ENCODE results near the gene SCN5A. TPM values are rescaled to one million over a fixed set of nuclear protein-coding genes. Genes with fewer than 3 reads are reported as not detected.

SCN5A gene
- total RNA-seq, 1 experiment from 2014 or later = 0.54 TPM

DNA sequence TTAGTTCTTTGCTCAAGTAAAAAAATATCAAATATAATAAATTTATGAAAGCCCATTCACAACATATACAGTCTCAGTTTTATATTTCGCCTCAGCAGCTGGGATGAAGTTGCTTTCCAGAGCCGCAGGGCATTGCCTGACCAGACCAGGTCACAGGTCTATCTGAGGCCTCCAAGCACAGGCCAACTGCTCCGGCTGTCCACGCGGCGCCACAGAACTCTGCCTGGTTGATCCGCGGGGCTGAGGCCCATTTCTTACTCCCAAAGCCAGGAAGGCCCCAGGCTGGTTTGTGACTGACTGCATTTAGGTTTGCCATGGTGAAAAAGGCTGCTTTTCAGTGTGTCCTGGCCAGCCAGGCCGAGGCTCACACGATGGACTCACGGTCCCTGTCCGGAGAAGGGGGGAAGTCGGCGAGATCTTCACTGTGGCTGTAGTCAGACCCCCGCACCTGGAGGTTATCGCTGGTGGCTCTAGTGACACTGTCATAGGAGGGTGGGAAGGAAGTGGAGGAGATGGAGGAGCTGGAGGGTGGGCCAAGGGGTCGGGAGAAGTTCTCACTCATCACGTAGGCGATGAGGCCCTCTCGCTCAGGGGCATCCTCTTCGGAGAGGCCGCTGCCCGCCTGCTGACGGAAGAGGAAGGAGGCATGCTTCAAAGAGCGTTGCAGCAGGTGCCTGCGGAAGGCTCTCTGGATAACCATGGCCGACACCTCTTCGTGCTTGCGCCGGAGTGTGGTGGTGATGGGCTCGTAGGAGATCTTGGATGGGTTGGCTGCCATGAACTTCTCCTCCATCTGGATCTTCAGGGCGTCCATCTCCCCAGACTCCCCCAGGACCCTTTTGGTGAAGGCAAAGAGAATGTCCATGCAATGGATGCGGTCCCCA is 99.3 kb downstream of the SCN5A start:
- Histone ChIP-seq H3K27me3 (replicated peaks; ENCODE audit: insufficient read depth, low read depth, low read length, poor library complexity) (no peaks in the 10 kb centered on the region), H3K4me3 (ENCODE audit: low read depth, low read length, poor library complexity, severe bottlenecking) (no peak overlapping the region), H3K4me1 (ENCODE audit: insufficient read depth, low read length, poor library complexity, severe bottlenecking) (no peaks in the 10 kb centered on the region), H3K27ac (ENCODE audit: low read depth, low read length, poor library complexity, severe bottlenecking) (no peak overlapping the region), H3K9me3 (ENCODE audit: low read depth, low read length, poor library complexity, severe bottlenecking) (no peaks in the 10 kb centered on the region), H3K36me3 (ENCODE audit: insufficient read depth, low read length, poor library complexity, severe bottlenecking) (no peaks in the 10 kb centered on the region)
- CTCF ChIA-PET = no interaction called here
- POLR2A ChIA-PET (ENCODE audit: low non-redundant PET) = no interaction called here
- intact Hi-C loops (cut with micrococcal nuclease; ENCODE audit: unreplicated experiment) = no loop called here
- TF ChIP-seq CTCF (conservative IDR thresholded peaks at IDR 0.05; ENCODE audit: low read depth, low read length) = no peak
- no peak for TF ChIP-seq EZH2 (IDR thresholded peaks at IDR 0.05; ENCODE audit: borderline replicate concordance, low read depth, low read length, poor library complexity, severe bottlenecking)
- BruUV-seq (replicated peaks) = no TSS peak
- DNase-seq (ENCODE audit: low spot score) = no peak

DNA sequence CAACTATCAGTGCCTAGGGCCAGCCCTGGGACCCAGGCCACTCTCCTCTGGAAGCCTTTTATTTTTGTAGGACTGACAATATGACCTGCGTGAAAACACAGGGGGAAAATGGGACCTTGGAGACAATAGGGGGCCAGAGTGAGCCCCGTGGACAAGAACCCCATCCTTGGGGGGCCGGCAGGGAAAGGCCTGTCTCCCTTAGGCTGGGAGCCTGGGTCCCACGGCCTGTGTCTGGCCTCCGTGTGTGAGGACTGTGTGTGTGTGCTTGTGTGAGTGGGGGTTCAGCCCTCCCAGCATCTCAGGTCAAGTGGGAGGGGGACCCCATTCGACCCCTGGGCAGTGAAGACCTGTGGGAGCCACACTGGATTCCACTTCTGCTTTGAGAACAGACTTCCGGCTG is 100.0 kb downstream of the SCN5A start:
- no peak for DNase-seq (ENCODE audit: low spot score)
- no peaks in the 10 kb centered on the region for H3K9me3 ChIP-seq (ENCODE audit: low read depth, low read length, poor library complexity, severe bottlenecking)
- H3K4me3 ChIP-seq (ENCODE audit: low read depth, low read length, poor library complexity, severe bottlenecking) = no peak overlapping the region
- POLR2A ChIA-PET (ENCODE audit: low non-redundant PET) = no interaction called here
- no peaks in the 10 kb centered on the region for H3K27me3 ChIP-seq (replicated peaks; ENCODE audit: insufficient read depth, low read depth, low read length, poor library complexity)
- no peak for TF ChIP-seq CTCF (conservative IDR thresholded peaks at IDR 0.05; ENCODE audit: low read depth, low read length)
- no peak for TF ChIP-seq EZH2 (IDR thresholded peaks at IDR 0.05; ENCODE audit: borderline replicate concordance, low read depth, low read length, poor library complexity, severe bottlenecking)
- intact Hi-C loops (cut with micrococcal nuclease; ENCODE audit: unreplicated experiment) = no loop called here
- CTCF ChIA-PET = no interaction called here
- BruUV-seq (replicated peaks) = no TSS peak
- no peaks in the 10 kb centered on the region for H3K36me3 ChIP-seq (ENCODE audit: insufficient read depth, low read length, poor library complexity, severe bottlenecking)
- no peak overlapping the region for H3K27ac ChIP-seq (ENCODE audit: low read depth, low read length, poor library complexity, severe bottlenecking)
- no peaks in the 10 kb centered on the region for H3K4me1 ChIP-seq (ENCODE audit: insufficient read depth, low read length, poor library complexity, severe bottlenecking)

- no peak for DNase-seq (ENCODE audit: low spot score)
- H3K27me3 ChIP-seq (replicated peaks; ENCODE audit: insufficient read depth, low read depth, low read length, poor library complexity) = no peaks in the 10 kb centered on the region
- H3K36me3 ChIP-seq (ENCODE audit: insufficient read depth, low read length, poor library complexity, severe bottlenecking) = no peaks in the 10 kb centered on the region
- no peak overlapping the region for H3K27ac ChIP-seq (ENCODE audit: low read depth, low read length, poor library complexity, severe bottlenecking)
- ChIA-PET CTCF (no interaction called here), POLR2A (ENCODE audit: low non-redundant PET) (no interaction called here)
- intact Hi-C loops (cut with micrococcal nuclease; ENCODE audit: unreplicated experiment) = no loop called here
- TF ChIP-seq EZH2 (IDR thresholded peaks at IDR 0.05; ENCODE audit: borderline replicate concordance, low read depth, low read length, poor library complexity, severe bottlenecking) (no peak), CTCF (conservative IDR thresholded peaks at IDR 0.05; ENCODE audit: low read depth, low read length) (no peak)
- H3K4me3 ChIP-seq (ENCODE audit: low read depth, low read length, poor library complexity, severe bottlenecking) = no peak overlapping the region
- H3K4me1 ChIP-seq (ENCODE audit: insufficient read depth, low read length, poor library complexity, severe bottlenecking) = no peaks in the 10 kb centered on the region
- BruUV-seq (replicated peaks) = no TSS peak
- H3K9me3 ChIP-seq (ENCODE audit: low read depth, low read length, poor library complexity, severe bottlenecking) = no peaks in the 10 kb centered on the region
Observed at GRCh38 chr3:38549082-38549481, 100.4 kb downstream of the SCN5A start.

Data from A673 (cell line).